NCI-H2081 treated with DMSO at 0.1 percent for 48 hours (cell line): ENCODE measurements around the gene ANKRD34C.
"Not testable (repeated sequence)": the region's sequence is repeated elsewhere in the genome, so short reads cannot be mapped to it uniquely, and the experiment has no call there.

Experiments used
- DNase-seq: peaks from one replicate; lab custom pipeline; 2025; lab: John Stamatoyannopoulos, UW

The ANKRD34C gene

DNA sequence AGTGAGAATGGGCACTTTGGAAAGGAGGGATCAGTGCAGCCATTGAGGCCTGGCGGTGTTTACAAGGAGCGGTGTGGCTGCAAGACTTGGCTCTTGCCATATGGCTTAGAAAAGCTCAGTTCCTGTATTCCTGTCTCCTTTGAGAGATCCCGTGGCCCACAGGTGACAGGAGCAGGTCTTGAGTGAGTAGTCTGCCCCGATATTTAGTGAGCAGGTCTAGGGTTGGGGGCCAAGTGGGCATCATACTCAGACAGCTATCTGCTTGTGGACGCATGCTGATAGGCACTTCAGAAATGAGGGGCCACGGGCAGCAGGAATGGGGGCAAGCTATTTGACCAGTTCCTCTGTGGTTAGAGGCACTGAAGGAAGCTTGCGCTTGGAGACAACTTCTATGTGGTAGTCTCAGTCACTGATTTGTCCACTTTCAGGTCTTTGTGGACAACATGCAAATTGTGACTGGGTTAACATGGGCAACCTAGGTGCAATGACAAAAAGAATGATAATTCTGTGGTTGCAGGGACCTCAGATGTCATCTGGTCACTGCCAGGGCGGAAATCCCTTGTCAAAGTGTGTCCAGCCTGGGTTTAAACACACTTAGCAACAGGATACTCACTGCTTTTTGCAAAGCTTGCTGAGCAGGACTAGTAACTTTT lies 29.5 kb downstream of the ANKRD34C start:
- DNase-seq: no peak

DNA sequence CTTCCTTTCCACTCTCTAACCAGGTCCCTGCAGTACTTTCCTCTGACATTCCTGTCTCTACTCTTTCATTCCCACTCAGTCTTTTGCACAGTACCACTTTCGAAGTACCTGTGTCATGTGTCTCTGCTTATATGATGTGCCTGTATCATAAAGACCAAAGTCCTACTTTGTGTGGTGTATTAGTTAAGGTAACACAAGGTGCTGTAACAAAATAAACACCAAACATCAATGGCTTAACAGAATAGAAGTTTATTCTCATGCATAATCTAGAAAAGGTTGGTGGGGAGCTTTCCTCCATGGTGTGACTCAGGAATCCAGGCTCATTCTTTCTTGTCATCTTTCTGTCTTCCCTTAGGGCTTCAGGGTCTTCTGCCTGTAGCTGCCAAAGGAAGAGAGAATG lies 31.7 kb downstream of the ANKRD34C start:
- no peak for DNase-seq

DNA sequence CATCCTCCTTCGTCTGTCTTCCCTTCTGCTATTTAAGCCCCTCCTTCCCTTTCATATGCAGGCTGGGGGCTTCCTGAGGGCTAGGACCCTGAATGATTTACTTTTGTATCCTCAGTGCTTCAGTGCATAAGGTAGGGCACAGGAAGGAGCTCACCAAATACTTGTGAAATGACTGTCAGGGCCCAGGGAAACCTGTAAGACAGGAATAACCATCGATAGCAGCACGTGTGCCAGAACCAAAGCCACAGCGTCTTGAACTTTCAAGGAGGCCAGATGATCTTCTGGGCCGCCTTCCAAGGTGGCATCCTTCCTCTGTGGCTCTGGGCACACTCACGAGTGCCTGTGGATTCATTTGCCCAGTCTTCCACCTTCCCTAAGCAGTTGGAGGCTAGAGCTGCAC lies 32.3 kb downstream of the ANKRD34C start:
- DNase-seq: no peak

DNA sequence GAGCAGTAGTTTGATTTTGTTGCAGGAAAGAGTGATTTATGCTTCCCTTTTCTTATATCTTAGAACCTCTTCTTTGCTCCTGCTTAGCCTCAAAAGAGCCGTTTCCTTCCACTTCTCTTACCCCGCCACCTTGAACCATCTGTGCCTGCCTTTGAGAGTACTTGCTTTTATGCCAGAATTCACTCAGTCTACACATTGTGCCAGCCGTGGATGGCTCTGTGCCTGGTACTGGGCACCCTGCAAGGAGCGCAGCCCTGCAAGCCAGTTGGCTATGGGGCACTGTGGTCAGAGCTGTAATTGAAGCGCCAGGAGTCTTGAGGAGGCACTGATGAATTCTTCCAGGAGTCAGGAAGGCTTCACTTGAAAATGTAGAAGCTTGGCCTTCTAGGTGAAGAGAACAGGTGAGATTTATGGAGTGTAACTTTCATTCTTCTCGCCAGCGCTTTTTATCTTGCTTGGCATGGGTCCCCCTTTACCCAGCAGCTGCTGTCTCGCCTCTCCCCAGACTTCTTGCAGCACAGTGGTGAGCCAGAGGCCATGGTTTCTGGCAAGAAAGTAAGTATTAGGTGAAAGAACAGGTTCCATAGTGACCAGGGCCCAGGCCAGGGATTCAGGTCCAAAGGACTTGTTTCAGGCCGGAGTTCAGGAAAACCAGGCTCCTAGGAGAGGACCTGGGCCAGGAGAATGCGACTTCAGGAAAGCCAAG lies 33.3 kb downstream of the ANKRD34C start:
- no peak for DNase-seq

DNA sequence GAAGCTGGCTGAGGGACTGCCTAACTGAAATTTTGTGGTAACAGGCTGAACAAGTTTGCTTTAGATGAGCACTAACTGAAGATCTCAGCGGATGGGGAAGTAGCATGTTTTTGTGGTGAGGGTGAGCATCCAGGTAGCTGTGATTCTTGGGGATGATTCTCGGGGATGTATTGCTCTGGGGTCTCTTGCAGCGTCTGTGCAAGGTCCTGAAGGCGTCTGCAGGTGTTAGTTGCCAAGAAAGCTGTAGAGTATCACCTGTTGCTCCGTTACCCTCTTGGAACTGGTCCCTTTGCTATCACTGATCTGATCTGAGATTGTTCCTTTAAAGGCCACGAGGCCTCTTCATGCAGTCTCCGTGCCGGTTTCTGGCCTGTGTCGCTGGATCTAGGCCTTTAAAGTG lies 34.3 kb downstream of the ANKRD34C start:
- DNase-seq: no peak

DNA sequence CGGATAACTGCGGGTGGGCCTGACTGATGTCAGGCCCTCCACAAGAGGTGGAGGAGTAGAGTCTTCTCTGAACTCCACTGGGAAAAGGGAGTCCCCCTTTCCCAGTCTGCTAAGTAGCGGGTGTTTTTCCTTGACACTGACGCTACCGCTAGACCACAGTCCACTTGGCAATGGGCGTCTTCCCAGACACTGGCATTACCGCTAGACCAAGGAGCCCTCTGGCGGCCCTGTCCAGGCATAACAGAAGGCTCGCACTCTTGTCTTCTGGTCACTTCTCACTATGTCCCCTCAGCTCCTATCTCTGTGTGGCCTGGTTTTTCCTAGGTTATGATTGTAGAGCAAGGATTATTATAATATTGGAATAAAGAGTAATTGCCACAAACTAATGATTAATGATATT lies 37.5 kb downstream of the ANKRD34C start:
- not testable (repeated sequence) for DNase-seq

DNA sequence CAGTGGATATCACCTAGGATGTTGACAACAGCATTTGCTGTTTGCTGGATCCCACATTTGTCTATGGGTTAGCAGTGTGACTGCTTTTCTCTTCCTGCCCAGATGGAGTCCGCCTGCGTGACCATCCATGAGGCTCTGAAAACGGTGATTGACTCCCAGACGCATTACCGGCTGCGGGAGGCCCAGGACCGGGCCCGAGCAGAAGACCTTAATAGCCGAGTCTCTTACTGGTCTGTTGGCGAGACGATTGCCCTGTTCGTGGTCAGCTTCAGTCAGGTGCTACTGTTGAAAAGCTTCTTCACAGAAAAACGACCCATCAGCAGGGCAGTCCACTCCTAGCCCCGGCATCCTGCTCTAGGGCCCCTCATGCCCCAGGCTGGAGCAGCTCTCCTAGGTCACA lies 39.4 kb downstream of the ANKRD34C start:
- no peak for DNase-seq

DNA sequence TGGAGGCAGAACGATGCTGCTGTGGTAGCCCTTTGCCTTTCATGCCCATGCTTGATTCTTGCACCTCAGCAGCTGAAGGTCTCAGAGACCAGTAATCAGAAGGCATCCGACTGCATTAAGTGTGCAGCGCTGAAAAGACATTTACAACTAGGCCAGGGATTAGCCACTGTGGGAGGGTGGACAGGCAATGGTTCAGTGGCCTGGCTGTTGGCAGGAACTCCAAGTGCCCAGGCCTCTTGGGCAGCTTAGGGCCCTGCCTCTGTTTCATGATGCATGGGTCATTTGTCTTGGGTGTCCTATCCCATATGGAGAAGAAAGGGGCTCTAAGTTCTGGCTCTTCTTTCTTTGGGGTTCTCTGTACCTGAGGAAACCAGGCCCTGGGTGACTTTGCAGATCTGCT lies 39.8 kb downstream of the ANKRD34C start:
- no peak for DNase-seq

DNA sequence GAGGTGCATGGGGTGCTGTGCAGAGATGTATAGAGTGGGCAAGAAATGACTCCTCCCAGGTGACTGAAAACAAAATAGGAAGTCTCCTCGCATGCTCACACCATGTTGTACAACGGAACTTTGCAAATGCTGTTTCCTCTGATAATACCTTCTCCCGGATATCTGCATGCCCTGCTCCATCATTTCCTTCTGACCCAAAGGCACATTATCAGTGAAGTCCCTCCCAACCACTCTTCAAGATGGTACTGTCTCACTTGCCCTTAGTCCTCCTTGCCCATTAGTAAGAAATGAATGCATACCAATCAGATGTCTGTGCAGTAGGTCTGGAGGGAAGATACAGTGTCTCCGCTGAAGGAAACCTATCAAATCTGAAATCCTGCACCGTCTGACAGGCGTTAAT lies 40.4 kb downstream of the ANKRD34C start:
- no peak for DNase-seq

DNA sequence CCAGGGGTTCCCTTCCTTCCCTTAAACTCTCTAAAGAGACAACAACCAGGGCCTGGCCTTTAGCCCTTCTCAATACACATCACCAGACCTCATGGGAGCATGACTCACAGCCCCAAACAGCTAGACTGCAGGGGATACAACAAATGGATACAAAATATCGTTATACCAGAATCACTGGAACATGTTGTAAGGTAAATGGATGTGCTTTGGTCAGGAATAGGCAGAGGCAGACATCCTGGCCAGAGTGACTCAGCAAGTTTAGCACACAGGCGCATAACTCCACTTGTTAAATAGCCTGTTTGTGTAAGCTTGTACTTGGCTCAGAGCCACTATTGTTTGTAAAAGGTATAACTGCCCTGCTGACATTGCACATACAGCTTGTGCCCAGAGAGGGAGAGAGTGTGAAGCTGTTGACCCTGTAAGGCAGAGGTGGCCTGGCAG lies 46.7 kb downstream of the ANKRD34C start:
- no peak for DNase-seq
